ENCODE results near the gene FGD4.

FGD4 gene

DNA sequence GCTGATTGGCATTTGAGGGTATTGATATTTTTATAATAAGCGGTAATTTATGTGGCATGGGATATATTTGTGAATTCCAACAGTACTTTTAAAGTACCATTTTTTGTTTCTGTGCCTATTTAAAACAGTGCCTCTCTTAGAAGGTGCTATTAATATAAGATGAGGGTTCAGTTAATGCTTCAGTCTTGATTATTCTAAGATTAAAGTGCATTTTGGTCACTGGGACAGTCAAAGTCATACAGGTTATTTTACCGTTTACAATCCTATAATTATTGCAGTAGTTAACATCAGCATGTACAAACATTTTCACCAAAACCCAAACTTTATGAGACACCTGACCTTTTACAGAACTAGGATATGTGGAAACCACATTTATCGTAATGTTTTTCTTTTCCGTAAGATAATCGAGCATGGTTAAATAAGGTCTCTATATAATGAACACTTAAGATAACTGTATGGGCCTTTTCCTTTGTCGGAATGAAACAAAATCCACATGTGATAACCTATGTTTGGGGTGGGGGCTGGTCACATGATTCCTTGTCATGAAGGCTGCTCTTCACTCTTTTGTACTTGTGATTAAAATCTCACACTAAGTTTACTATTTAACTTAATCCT, 242.0 kb downstream of the FGD4 start:
- no peak for DNase-seq (ENCODE audit: extremely low read depth, low read depth)
- no peak for TF ChIP-seq CTCF (IDR thresholded peaks at IDR 0.05; ENCODE audit: low read depth, low read length)

GRCh38 chr12:32644431-32644830, 245.1 kb downstream of the FGD4 start:
- DNase-seq (ENCODE audit: extremely low read depth, low read depth): no peak
- TF ChIP-seq CTCF (IDR thresholded peaks at IDR 0.05; ENCODE audit: low read depth, low read length): no peak

DNA sequence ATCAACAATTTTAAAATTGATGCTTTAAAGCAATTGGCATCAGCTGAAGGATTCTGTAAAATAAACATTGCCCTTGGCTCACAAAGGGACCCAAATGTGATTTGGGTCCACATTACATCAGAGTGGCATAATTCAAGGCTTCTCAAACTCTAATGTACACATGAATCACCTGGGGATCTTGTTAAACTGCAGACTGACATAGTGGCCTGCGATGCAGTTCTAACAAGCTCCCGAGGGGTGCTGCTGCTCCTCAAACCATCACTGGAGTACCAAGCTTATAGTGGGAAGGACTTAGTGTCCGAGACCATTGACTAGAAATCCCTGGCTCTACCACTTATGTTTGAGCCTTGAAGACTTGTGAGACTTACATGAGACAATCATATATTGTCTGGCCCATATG, 247.9 kb downstream of the FGD4 start:
- TF ChIP-seq CTCF (IDR thresholded peaks at IDR 0.05; ENCODE audit: low read depth, low read length): no peak
- DNase-seq (ENCODE audit: extremely low read depth, low read depth): no peak

- DNase-seq (ENCODE audit: extremely low read depth, low read depth): no peak
- no peak for TF ChIP-seq CTCF (IDR thresholded peaks at IDR 0.05; ENCODE audit: low read depth, low read length)
These were observed 251.2 kb downstream of the FGD4 start for GRCh38 chr12:32650508-32650907.

GRCh38 chr12:32651151-32651955, 252.0 kb downstream of the FGD4 start:
- no peak for TF ChIP-seq CTCF (IDR thresholded peaks at IDR 0.05; ENCODE audit: low read depth, low read length)
- DNase-seq (ENCODE audit: extremely low read depth, low read depth): no peak

DNA sequence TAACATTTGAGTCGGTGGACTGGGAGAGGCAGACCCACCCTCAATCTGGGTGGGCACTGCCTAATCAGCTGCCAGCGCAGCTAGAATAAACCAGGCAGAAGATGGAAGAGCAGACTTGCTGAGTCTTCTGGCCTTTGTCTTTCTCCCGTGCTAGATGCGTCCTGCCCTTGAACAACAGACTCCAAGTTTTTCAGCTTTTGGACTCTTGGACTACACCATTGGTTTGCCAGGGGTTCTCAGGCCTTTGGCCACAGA, 252.5 kb downstream of the FGD4 start:
- DNase-seq (ENCODE audit: extremely low read depth, low read depth): no peak
- no peak for TF ChIP-seq CTCF (IDR thresholded peaks at IDR 0.05; ENCODE audit: low read depth, low read length)

GRCh38 chr12:32659908-32660440, 260.6 kb downstream of the FGD4 start:
- TF ChIP-seq CTCF (IDR thresholded peaks at IDR 0.05; ENCODE audit: low read depth, low read length): no peak
- DNase-seq (ENCODE audit: extremely low read depth, low read depth): no peak
